ENCODE data around the gene PMVK.

The PMVK gene

DNA sequence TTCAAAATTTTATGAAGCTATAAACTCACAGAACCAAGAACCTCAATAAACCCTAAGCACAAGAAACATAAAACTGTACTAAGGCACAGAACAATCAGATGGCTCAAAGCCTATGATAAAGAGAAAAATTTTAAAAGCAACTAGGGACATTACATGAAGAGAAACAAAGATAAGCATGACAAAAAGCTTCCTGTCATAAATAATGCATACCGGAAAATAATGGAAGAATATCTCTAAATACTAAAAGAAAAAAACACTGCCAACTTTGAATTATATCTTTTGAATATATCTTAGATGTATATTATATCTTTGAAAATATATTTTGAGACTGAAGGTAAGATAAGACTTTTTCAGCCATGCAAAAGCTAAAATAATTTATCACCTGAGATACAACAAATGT, 45.1 kb downstream of the PMVK start:
- no peaks in the 10 kb centered on the region for H3K79me2 ChIP-seq (ENCODE audit: control insufficient read depth, insufficient read depth, low read length, unreplicated experiment)
- no peaks in the 10 kb centered on the region for H3K36me3 ChIP-seq (ENCODE audit: insufficient read depth, low read length)
- no peak overlapping the region for H2AFZ ChIP-seq (ENCODE audit: low read length, unreplicated experiment)
- H3K27me3 ChIP-seq (ENCODE audit: insufficient read depth, low read length): peaks cover 48% of the 10 kb centered on the region
- no peaks in the 10 kb centered on the region for H3K4me1 ChIP-seq (ENCODE audit: control insufficient read depth, insufficient read depth, low read length, unreplicated experiment)
- no peak overlapping the region for H3K4me3 ChIP-seq (ENCODE audit: low read depth, low read length)
- no peak overlapping the region for H3K27ac ChIP-seq (ENCODE audit: low read depth, low read length)

DNA sequence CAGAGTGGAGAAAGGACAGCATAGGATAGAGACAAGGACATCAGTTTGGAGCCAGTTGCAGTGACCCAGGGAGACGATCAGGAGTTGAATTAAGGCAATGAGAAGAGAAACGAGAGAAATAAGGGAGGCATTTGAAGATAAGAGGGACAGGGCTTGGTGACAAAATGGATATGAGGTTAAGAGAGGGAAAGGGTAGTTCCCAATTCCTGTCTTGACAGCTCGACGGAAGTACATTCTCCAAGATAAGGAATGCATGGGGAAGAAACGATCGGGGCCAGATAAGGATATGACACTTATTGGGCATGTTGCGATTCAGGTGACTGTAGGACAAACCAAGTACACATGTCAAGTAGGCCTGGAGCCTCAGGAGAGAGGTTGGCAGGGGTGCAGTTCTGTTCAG, 47.8 kb downstream of the PMVK start:
- Histone ChIP-seq H3K4me3 (ENCODE audit: low read depth, low read length) (no peak overlapping the region), H3K27me3 (ENCODE audit: insufficient read depth, low read length) (peaks cover 33% of the 10 kb centered on the region), H3K27ac (ENCODE audit: low read depth, low read length) (no peak overlapping the region), H3K4me1 (ENCODE audit: control insufficient read depth, insufficient read depth, low read length, unreplicated experiment) (no peaks in the 10 kb centered on the region), H3K79me2 (ENCODE audit: control insufficient read depth, insufficient read depth, low read length, unreplicated experiment) (no peaks in the 10 kb centered on the region), H2AFZ (ENCODE audit: low read length, unreplicated experiment) (no peak overlapping the region), H3K36me3 (ENCODE audit: insufficient read depth, low read length) (no peaks in the 10 kb centered on the region)

DNA sequence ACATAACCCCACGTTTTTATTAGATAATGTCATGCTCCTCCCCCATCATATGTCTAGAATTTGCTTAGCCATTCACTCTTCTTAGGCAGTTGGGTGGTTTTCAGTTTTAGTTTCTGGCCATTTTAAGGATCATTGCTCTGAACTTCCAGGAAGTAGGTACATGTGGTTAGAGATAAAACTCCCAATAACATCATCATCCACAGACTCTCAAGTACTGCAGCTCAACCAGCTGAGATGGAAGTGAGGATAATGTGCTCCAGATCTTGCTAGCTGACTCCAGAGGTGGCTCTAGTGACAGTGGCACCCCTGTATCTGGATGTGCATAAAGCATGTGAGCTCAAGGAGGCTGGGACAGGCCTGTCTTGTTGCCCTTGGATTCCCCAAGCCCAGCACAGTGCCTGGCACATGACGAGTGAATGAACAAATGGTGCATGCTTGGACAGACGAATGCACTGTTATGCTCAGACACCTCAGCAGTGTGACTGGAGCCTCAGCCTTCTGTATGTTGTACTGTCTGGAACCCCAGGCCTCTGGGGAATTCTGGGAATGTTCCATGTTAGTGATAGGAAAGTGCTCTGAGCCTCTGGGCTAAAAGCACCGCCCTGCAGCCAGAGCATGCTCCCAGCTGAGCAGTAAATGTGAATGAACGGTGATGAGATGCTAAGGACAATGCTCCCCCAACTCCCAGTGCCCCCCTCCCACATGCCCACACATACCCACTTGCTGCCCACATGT, 50.1 kb downstream of the PMVK start:
- H3K27me3 ChIP-seq (ENCODE audit: insufficient read depth, low read length): peaks cover 32% of the 10 kb centered on the region
- H3K79me2 ChIP-seq (ENCODE audit: control insufficient read depth, insufficient read depth, low read length, unreplicated experiment): no peaks in the 10 kb centered on the region
- H3K36me3 ChIP-seq (ENCODE audit: insufficient read depth, low read length): no peaks in the 10 kb centered on the region
- H3K4me3 ChIP-seq (ENCODE audit: low read depth, low read length): no peak overlapping the region
- H2AFZ ChIP-seq (ENCODE audit: low read length, unreplicated experiment): no peak overlapping the region
- no peaks in the 10 kb centered on the region for H3K4me1 ChIP-seq (ENCODE audit: control insufficient read depth, insufficient read depth, low read length, unreplicated experiment)
- H3K27ac ChIP-seq (ENCODE audit: low read depth, low read length): no peak overlapping the region

DNA sequence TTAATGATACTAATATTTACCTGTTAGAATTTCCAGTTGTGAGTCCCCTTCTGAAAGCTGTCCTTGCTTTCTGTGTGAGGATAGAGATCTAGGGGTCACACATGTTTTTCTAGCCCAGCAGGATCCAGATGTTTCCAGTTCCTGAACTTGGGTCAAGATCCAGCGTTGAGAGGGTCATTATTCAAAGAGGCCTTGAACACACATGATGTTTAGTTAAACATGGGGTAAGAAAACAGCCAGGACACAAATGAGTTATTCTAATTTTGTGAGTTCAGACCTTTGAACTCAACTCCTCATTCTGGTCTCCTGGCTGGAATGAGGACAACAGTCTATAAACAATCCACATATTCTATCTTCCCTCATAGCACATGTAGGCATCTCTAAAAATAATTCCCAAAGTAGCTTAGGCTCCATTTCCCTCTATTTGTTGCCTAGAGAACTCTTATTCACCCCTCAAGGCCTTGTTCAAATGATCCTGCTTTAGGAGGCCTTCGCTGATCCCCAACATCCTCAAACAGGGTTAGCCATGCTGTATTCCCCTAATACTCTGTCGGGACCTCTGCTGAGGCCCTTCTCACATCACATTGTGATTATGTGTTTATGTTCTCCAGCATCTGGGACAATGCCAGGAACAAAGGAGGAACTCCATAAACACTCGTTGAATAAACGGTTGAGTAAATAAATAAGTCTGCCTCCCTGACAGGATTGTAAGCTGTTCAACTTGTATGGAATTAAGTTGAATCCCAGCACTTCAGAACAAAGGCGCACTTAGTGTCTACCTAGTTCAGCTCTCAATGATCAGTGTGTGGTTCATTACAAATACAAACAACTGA, 51.4 kb downstream of the PMVK start:
- peaks cover 25% of the 10 kb centered on the region for H3K27me3 ChIP-seq (ENCODE audit: insufficient read depth, low read length)
- H3K79me2 ChIP-seq (ENCODE audit: control insufficient read depth, insufficient read depth, low read length, unreplicated experiment): no peaks in the 10 kb centered on the region
- no peak overlapping the region for H2AFZ ChIP-seq (ENCODE audit: low read length, unreplicated experiment)
- H3K4me3 ChIP-seq (ENCODE audit: low read depth, low read length): no peak overlapping the region
- no peaks in the 10 kb centered on the region for H3K36me3 ChIP-seq (ENCODE audit: insufficient read depth, low read length)
- no peak overlapping the region for H3K27ac ChIP-seq (ENCODE audit: low read depth, low read length)
- no peaks in the 10 kb centered on the region for H3K4me1 ChIP-seq (ENCODE audit: control insufficient read depth, insufficient read depth, low read length, unreplicated experiment)

DNA sequence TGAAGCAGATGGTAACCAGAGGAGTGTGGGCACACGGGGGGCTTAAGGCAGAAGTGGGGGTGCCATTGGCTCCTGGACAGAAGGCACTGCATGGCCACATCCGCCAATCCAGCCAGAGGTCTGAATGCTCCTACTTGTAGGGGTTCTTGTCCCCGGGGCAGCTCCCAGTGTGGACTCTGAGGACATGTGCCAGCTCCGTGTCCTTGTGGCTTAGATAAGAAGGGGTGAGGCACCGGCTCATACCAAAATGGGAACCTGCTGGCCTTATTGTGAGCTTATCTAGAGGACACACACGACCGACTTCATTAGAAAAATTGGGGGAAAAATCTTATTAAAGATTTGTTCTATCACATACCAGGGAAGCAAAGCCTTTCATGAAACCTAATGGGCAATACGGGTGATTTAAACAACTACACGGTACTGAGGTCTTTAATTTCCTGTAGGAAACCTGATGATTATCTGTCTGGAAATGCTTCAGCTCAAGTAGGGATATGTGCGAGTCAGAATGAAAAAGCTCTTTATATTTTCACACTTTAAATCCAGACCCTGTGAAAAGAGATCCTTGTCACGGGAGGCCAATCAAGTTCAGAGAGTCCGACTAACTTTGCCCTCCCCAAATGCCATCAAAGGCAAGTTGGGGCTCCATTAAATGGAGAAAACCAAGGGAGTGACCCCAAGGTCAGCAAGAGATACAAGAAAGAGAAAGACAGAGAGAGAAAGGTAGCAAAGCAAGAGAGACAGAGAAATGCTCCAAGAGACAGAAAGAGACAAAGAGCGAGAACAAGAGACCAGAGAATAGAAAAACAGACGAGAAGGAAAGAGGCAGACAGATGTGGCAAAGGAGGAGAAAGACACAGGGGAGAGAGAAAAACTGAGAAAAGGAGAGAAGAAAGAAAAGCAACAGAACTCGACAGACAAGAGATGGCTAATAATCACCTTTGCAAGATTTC, 52.3 kb downstream of the PMVK start:
- Histone ChIP-seq H3K79me2 (ENCODE audit: control insufficient read depth, insufficient read depth, low read length, unreplicated experiment) (no peaks in the 10 kb centered on the region), H3K27ac (ENCODE audit: low read depth, low read length) (no peak overlapping the region), H3K27me3 (ENCODE audit: insufficient read depth, low read length) (peaks cover 19% of the 10 kb centered on the region), H3K4me3 (ENCODE audit: low read depth, low read length) (no peak overlapping the region), H2AFZ (ENCODE audit: low read length, unreplicated experiment) (no peak overlapping the region), H3K36me3 (ENCODE audit: insufficient read depth, low read length) (no peaks in the 10 kb centered on the region), H3K4me1 (ENCODE audit: control insufficient read depth, insufficient read depth, low read length, unreplicated experiment) (no peaks in the 10 kb centered on the region)

DNA sequence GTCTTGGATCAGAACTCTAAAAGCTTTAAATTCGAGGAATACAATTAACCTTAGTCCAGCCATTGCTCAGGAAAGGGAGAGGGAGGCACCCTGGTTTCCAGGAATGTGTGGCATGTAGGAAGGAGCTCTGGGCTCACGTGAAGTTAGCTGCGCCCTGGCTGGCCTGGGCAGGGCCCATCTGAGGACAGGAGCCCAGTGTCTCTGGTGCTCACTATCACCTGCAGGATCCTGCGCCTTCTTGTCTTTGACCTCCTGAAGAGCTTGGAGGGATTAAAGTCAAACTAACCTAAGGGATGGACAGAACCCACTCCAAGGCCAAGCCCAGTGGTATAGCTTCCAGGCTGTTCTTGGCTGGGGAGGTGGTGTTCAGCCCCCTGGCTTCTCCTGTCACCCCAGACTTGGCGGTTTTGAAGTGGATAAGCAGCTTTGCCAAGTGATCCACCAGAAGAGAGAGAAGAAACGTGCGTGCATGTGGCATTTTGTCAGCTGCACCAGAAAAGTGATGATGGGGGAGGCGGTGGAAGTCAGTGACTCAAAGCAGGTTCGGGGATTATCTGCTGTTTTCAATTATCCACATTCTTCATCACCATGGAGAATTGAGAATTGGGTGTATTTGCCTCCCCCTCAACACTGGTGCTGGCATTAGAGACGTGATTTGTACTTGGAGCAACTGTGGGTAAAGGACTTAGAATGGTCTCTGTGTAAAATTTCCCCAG, 54.5 kb downstream of the PMVK start:
- H3K79me2 ChIP-seq (ENCODE audit: control insufficient read depth, insufficient read depth, low read length, unreplicated experiment): no peaks in the 10 kb centered on the region
- no peak overlapping the region for H2AFZ ChIP-seq (ENCODE audit: low read length, unreplicated experiment)
- no peaks in the 10 kb centered on the region; the same call in none of the 2 replicates for H3K27me3 ChIP-seq (ENCODE audit: insufficient read depth, low read length)

DNA sequence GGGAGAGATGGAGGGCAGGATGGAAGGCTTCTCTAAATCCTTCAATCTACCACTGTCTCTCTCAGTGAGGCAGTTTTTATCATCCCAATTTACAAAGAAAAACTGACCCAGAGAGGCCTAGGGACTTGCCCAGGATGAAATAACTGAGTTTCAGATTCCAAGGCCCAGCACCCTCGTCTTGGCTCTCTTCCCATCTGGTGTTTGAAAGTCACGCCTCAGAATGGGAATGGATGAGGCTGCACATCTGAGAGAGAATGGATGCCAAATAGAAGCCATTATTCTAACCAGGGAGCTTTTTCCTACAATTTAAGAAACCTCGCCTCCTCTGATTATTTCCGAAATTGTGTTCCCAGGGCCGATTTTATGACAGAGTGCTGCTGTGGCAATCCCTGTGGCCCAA, 55.8 kb downstream of the PMVK start:
- no peaks in the 10 kb centered on the region; the same call in none of the 2 replicates for H3K27me3 ChIP-seq (ENCODE audit: insufficient read depth, low read length)
- peaks cover 11% of the 10 kb centered on the region for H3K4me1 ChIP-seq (ENCODE audit: control insufficient read depth, insufficient read depth, low read length, unreplicated experiment)
- H3K27ac ChIP-seq (ENCODE audit: low read depth, low read length): no peak overlapping the region
- no peaks in the 10 kb centered on the region for H3K36me3 ChIP-seq (ENCODE audit: insufficient read depth, low read length)
- H3K4me3 ChIP-seq (ENCODE audit: low read depth, low read length): no peak overlapping the region
- H2AFZ ChIP-seq (ENCODE audit: low read length, unreplicated experiment): no peak overlapping the region
- no peaks in the 10 kb centered on the region for H3K79me2 ChIP-seq (ENCODE audit: control insufficient read depth, insufficient read depth, low read length, unreplicated experiment)

More for the DNA sequence above, 54.5 kb downstream of the PMVK start:
- no peak overlapping the region for H3K4me3 ChIP-seq (ENCODE audit: low read depth, low read length)
- H3K36me3 ChIP-seq (ENCODE audit: insufficient read depth, low read length): no peaks in the 10 kb centered on the region
- no peak overlapping the region for H3K27ac ChIP-seq (ENCODE audit: low read depth, low read length)
- peaks cover 9% of the 10 kb centered on the region for H3K4me1 ChIP-seq (ENCODE audit: control insufficient read depth, insufficient read depth, low read length, unreplicated experiment)

DNA sequence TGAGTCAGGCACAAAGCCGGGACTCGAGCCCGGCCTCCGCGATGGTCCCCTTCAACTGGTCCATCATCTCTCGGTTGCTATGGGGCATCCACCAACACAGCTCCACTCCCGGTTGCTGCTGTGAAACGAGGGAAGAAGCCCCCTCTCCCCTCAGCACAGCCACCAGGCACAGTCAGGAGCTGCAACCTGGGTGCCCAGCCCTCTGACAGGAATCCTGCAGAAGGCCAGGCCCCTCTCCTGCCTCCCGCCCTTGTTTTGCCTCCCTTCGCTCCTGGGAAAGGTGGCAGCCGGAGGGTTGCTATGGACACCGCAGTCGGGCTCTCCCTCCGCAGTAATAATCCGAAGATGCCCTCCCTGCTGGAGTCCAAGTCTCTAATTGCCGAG, 57.5 kb downstream of the PMVK start:
- Histone ChIP-seq H2AFZ (ENCODE audit: low read length, unreplicated experiment) (no peak overlapping the region), H3K36me3 (ENCODE audit: insufficient read depth, low read length) (no peaks in the 10 kb centered on the region), H3K27ac (ENCODE audit: low read depth, low read length) (no peak overlapping the region), H3K79me2 (ENCODE audit: control insufficient read depth, insufficient read depth, low read length, unreplicated experiment) (no peaks in the 10 kb centered on the region), H3K4me1 (ENCODE audit: control insufficient read depth, insufficient read depth, low read length, unreplicated experiment) (peaks cover 11% of the 10 kb centered on the region), H3K4me3 (ENCODE audit: low read depth, low read length) (no peak overlapping the region), H3K27me3 (ENCODE audit: insufficient read depth, low read length) (no peaks in the 10 kb centered on the region; the same call in none of the 2 replicates)

DNA sequence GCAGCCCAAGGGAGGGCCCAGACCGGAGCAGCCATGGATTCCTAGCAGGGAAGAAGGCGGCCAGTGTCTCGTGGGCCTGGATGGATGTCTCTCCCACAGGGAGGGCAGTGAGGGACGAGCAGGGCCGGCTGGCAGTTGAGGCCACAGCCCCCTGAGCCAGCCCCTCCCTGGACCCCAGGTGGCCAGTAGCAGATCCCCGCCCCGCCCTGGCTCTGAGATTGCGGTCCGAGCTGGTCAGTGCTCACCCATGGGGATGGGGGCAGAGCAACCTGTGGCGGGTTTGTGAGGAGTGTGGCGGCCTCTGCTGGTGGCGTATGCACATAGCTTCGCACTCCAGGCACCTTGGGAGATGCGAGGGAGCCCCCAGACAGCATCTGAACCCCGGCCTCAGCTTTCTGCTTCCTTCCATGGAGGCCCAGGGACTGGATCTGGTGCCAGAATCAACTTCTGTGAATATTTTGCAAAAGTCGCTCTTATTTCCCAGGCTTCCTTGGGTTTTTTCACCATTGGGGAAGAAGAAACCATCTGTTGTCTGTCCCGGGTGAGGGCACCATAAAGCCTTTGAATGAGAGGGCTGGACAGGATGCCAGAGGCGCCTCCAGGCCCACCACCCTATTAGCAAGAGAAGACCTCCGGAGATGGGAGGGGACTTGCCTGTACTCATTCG, 58.0 kb downstream of the PMVK start:
- H3K4me3 ChIP-seq (ENCODE audit: low read depth, low read length): no peak overlapping the region

More for the DNA sequence above, 58.0 kb downstream of the PMVK start:
- Histone ChIP-seq H3K27ac (ENCODE audit: low read depth, low read length) (no peak overlapping the region), H2AFZ (ENCODE audit: low read length, unreplicated experiment) (no peak overlapping the region), H3K27me3 (ENCODE audit: insufficient read depth, low read length) (no peaks in the 10 kb centered on the region; the same call in none of the 2 replicates), H3K4me1 (ENCODE audit: control insufficient read depth, insufficient read depth, low read length, unreplicated experiment) (peaks cover 11% of the 10 kb centered on the region), H3K36me3 (ENCODE audit: insufficient read depth, low read length) (no peaks in the 10 kb centered on the region), H3K79me2 (ENCODE audit: control insufficient read depth, insufficient read depth, low read length, unreplicated experiment) (no peaks in the 10 kb centered on the region)

All from ACC112 (cell line).